ENCODE data around the gene ADGRL1.

Gene ADGRL1

GRCh38 chr19:14135985-14136508, 69.9 kb downstream of the ADGRL1 start:
- no peak for DNase-seq

- no peak for DNase-seq
Observed at GRCh38 chr19:14135355-14135754, 70.6 kb downstream of the ADGRL1 start.

GRCh38 chr19:14127929-14128509, 78.0 kb downstream of the ADGRL1 start:
- DNase-seq, result no peak

- DNase-seq, result no peak
Observed at GRCh38 chr19:14127176-14127575, 78.8 kb downstream of the ADGRL1 start.

GRCh38 chr19:14122924-14123323, 83.0 kb downstream of the ADGRL1 start:
- no peak for DNase-seq

- no peak for DNase-seq
Observed at GRCh38 chr19:14120497-14120780, 85.5 kb downstream of the ADGRL1 start.

- no peak for DNase-seq
Observed at GRCh38 chr19:14119644-14120496, 86.1 kb downstream of the ADGRL1 start.

- DNase-seq, result no peak
Observed at GRCh38 chr19:14119146-14119545, 86.8 kb downstream of the ADGRL1 start.

- peak; percentile 57 for DNase-seq
Observed at GRCh38 chr19:14118165-14119051, 87.6 kb downstream of the ADGRL1 start.

GRCh38 chr19:14117668-14118164, 88.3 kb downstream of the ADGRL1 start, which contains the start of gene PRKACA:
Gene PRKACA (minus strand): TSS chr19:14117762. CDS start chr19:14117547, 215 bp downstream.
- peak; percentile 95 for DNase-seq

- DNase-seq, result no peak
Observed at GRCh38 chr19:14116918-14117578, 88.9 kb downstream of the ADGRL1 start.

- DNase-seq, result no peak
Observed at GRCh38 chr19:14116525-14116917, 89.4 kb downstream of the ADGRL1 start.

- DNase-seq, result no peak
Observed at GRCh38 chr19:14115756-14116155, 90.2 kb downstream of the ADGRL1 start.

GRCh38 chr19:14114854-14115253, 91.1 kb downstream of the ADGRL1 start:
- DNase-seq, result no peak

- DNase-seq, result no peak
Observed at GRCh38 chr19:14114439-14114838, 91.5 kb downstream of the ADGRL1 start.

- DNase-seq, result no peak
Observed at GRCh38 chr19:14113762-14114414, 92.1 kb downstream of the ADGRL1 start.

GRCh38 chr19:14112809-14113385, 93.1 kb downstream of the ADGRL1 start:
- DNase-seq, result no peak

- no peak for DNase-seq
Observed at GRCh38 chr19:14112051-14112808, 93.7 kb downstream of the ADGRL1 start.

GRCh38 chr19:14111486-14111885, 94.5 kb downstream of the ADGRL1 start:
- DNase-seq, result no peak

GRCh38 chr19:14110650-14111049, 95.3 kb downstream of the ADGRL1 start:
- no peak for DNase-seq

Measured in NCI-H510A treated with DMSO at 0.1 percent for 48 hours (cell line).